GM12865 (cell line): ENCODE results near the gene SLC48A1.

Experiments used
- DNase-seq: peaks from one replicate; pipeline ENCODE4 v3.0.0; 2010; ENCODE audit warnings: low read depth
- H3K4me3 ChIP-seq: 2 replicates; pipeline ENCODE4 v1.5.1; 2011; ENCODE audit warnings: mild to moderate bottlenecking, low read depth, low read length, control low read depth
- CTCF ChIP-seq: IDR thresholded peaks from 2 replicates; pipeline ENCODE4 v1.5.1; 2011; ENCODE audit warnings: low read length, control low read depth, low read depth, inconsistent platforms; ENCODE audit not compliant: insufficient read depth; ENCODE audit errors: missing control alignments

SLC48A1 gene

GRCh38 chr12:47737936-47738594 lies 35.0 kb upstream of the SLC48A1 start:
- H3K4me3 ChIP-seq, result no peak overlapping the region
- TF ChIP-seq CTCF, result no peak
- DNase-seq, result no peak

GRCh38 chr12:47739297-47739696 lies 33.7 kb upstream of the SLC48A1 start:
- H3K4me3 ChIP-seq, result no peak overlapping the region
- DNase-seq, result no peak
- no peak for TF ChIP-seq CTCF

DNA sequence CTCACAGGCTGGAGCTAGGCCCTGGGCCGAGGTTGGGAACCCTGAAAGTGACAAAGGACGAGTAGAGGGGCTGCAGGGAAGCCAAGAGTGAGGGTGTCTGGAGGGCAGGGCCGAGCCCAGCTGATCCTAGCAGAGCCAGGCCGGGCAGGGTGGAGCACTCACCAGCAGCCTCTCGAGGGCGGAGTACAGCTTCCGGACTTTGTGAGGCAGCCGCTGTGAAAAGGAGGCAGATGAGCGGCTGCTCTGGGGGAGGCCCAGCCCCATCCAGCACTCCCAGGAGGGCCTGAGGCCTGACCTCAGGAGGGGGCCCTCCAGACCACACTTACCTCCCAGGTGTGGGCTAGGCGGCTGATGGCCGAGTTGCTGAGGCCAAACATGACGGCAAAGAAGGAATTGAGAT lies 33.1 kb upstream of the SLC48A1 start:
- peak; percentile 74 for DNase-seq
- H3K4me3 ChIP-seq, result peak overlapping the region; percentile 24
- TF ChIP-seq CTCF, result no peak

- peak; percentile 50 for DNase-seq
- peak overlapping the region; percentile 24 for H3K4me3 ChIP-seq
- no peak for TF ChIP-seq CTCF
Observed at GRCh38 chr12:47740606-47741339, 32.3 kb upstream of the SLC48A1 start.

- no peak overlapping the region for H3K4me3 ChIP-seq
- TF ChIP-seq CTCF, result no peak
- peak; percentile 75 for DNase-seq
Observed at GRCh38 chr12:47741340-47741703, 31.7 kb upstream of the SLC48A1 start.

- DNase-seq, result peak; percentile 71
- peak; percentile 98 for TF ChIP-seq CTCF
- no peak overlapping the region for H3K4me3 ChIP-seq
Observed at GRCh38 chr12:47742253-47742825, 30.7 kb upstream of the SLC48A1 start.
